Breast epithelium (tissue), 3 donors: ENCODE measurements around the gene SRGAP1.

Source experiments
- CTCF ChIP-seq, 3 donors: fragments of 450-650 bp; IDR thresholded peaks; one replicate each; pipeline ENCODE4 v1.5.1; 2016 to 2017; ENCODE audit warnings: antibody characterized with exemption in 3 of 3, mild to moderate bottlenecking in 3 of 3, moderate library complexity in 3 of 3
- POLR2AphosphoS5 ChIP-seq, 3 donors: sonication (generic); formaldehyde crosslinking; IDR thresholded peaks; one replicate each; pipeline ENCODE4 v1.6.1; 2017; ENCODE audit warnings: antibody characterized with exemption in 3 of 3

- TF ChIP-seq CTCF (IDR thresholded peaks at IDR 0.05), result no peak
- no peak for TF ChIP-seq POLR2AphosphoS5 (IDR thresholded peaks at IDR 0.05)
These were observed 39.8 kb upstream of the SRGAP1 start for GRCh38 chr12:63804746-63805145.
